Stimulated activated CD4-positive, alpha-beta T cell treated with anti-CD3 and anti-CD28 coated beads, Interleukin-15, amount 100 ng/mL, for 24 hours (primary cell): ENCODE data around the gene ABCF2.

Experiments
- DNase-seq: peaks from one replicate; pipeline ENCODE4 v3.0.0-alpha.2; 2020

The ABCF2 gene

GRCh38 chr7:151191544-151191943 lies 35.5 kb downstream of the ABCF2 start:
- no peak for DNase-seq

- DNase-seq: no peak
Observed at GRCh38 chr7:151189038-151189437, 38.0 kb downstream of the ABCF2 start.

GRCh38 chr7:151188252-151188542 lies 38.8 kb downstream of the ABCF2 start:
- DNase-seq: no peak

- no peak for DNase-seq
Observed at GRCh38 chr7:151187409-151188251, 39.4 kb downstream of the ABCF2 start.

- DNase-seq: no peak
Observed at GRCh38 chr7:151186640-151187408, 40.2 kb downstream of the ABCF2 start, which contains the start of gene ASB10. Gene ASB10, minus strand, starts transcription at chr7:151187250. Its CDS starts 120 bp downstream, at chr7:151187130.

- no peak for DNase-seq
Observed at GRCh38 chr7:151185762-151186639, 41.0 kb downstream of the ABCF2 start.

GRCh38 chr7:151181011-151181431 lies 46.0 kb downstream of the ABCF2 start:
- DNase-seq: no peak

- DNase-seq: no peak
Observed at GRCh38 chr7:151179946-151180345, 47.1 kb downstream of the ABCF2 start.

GRCh38 chr7:151179287-151179860 lies 47.6 kb downstream of the ABCF2 start:
- no peak for DNase-seq

GRCh38 chr7:151178831-151179230 lies 48.2 kb downstream of the ABCF2 start:
- no peak for DNase-seq

- DNase-seq: no peak
Observed at GRCh38 chr7:151178236-151178635, 48.8 kb downstream of the ABCF2 start.

GRCh38 chr7:151177310-151177709 lies 49.7 kb downstream of the ABCF2 start:
- DNase-seq: no peak

- DNase-seq: no peak
Observed at GRCh38 chr7:151176401-151176800, 50.6 kb downstream of the ABCF2 start.

GRCh38 chr7:151175793-151176311 lies 51.2 kb downstream of the ABCF2 start:
- DNase-seq: no peak

- DNase-seq: no peak
Observed at GRCh38 chr7:151175047-151175792, 51.8 kb downstream of the ABCF2 start.

GRCh38 chr7:151174246-151175046 lies 52.6 kb downstream of the ABCF2 start:
- DNase-seq: peak; percentile 52

- no peak for DNase-seq
Observed at GRCh38 chr7:151173386-151174245, 53.4 kb downstream of the ABCF2 start.

GRCh38 chr7:151172273-151173141 lies 54.5 kb downstream of the ABCF2 start:
- DNase-seq: peak; percentile 83

- no peak for DNase-seq
Observed at GRCh38 chr7:151168787-151169162, 58.2 kb downstream of the ABCF2 start.
